Measurements from ENCODE around the gene NTM.

NTM gene

GRCh38 chr11:131522851-131523250 is 152.4 kb downstream of the NTM start:
- no peak for TF ChIP-seq ZFX (IDR thresholded peaks at IDR 0.05)
- TF ChIP-seq, protein P1, sequence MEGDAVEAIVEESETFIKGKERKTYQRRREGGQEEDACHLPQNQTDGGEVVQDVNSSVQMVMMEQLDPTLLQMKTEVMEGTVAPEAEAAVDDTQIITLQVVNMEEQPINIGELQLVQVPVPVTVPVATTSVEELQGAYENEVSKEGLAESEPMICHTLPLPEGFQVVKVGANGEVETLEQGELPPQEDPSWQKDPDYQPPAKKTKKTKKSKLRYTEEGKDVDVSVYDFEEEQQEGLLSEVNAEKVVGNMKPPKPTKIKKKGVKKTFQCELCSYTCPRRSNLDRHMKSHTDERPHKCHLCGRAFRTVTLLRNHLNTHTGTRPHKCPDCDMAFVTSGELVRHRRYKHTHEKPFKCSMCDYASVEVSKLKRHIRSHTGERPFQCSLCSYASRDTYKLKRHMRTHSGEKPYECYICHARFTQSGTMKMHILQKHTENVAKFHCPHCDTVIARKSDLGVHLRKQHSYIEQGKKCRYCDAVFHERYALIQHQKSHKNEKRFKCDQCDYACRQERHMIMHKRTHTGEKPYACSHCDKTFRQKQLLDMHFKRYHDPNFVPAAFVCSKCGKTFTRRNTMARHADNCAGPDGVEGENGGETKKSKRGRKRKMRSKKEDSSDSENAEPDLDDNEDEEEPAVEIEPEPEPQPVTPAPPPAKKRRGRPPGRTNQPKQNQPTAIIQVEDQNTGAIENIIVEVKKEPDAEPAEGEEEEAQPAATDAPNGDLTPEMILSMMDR (conservative IDR thresholded peaks at IDR 0.05): no peak

GRCh38 chr11:131530407-131530806 is 160.0 kb downstream of the NTM start:
- TF ChIP-seq, protein P1 (conservative IDR thresholded peaks at IDR 0.05): no peak
- no peak for TF ChIP-seq ZFX (IDR thresholded peaks at IDR 0.05)
- no peak overlapping the region for H3K27ac ChIP-seq

More at GRCh38 chr11:131522851-131523250, 152.4 kb downstream of the NTM start:
- H3K27ac ChIP-seq: no peak overlapping the region

- H3K27ac ChIP-seq: no peak overlapping the region
- no peak for TF ChIP-seq ZFX (IDR thresholded peaks at IDR 0.05)
- TF ChIP-seq, protein P1 (conservative IDR thresholded peaks at IDR 0.05): no peak
Observed at GRCh38 chr11:131533149-131533548, 162.7 kb downstream of the NTM start.

DNA sequence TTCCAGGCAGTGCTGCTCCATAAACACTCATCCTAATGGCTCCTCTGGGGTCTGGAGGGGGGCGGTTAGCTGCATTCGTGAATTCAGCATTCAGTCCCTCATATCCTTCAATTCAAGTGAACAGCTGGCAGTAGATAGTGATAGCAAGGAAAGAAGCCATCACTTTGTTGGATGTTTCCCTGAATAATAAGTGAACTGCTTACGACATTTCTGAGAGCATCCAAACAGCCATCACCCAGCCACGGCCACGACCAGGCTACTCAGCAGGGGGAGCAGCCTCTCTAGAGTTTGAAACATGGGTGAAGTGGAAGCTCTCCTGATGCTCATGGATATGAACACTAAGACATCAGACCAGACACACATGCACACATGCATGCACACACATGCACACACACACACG is 163.6 kb downstream of the NTM start:
- H3K27ac ChIP-seq: no peak overlapping the region

DNA sequence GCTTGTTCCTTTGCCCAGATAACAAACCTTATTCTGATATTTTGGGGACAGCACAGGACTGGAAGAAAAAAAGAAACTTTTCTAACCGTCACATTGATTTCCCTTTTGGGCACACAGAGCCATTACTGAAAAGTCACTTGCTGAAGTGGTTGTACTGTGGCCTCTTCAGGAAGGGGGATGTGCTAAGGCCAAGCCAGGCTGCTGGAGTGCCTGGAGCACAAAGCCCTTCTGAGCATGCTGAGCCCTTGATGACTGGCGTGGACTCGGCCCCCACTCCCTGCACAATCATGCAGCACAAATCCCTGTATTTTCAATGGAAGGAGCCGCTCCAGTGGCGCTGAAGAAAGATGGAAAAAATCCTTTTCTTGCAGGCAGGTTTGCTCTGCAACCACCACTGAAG is 164.2 kb downstream of the NTM start:
- TF ChIP-seq ZFX (IDR thresholded peaks at IDR 0.05): no peak
- TF ChIP-seq, protein P1 (conservative IDR thresholded peaks at IDR 0.05): no peak
- H3K27ac ChIP-seq: no peak overlapping the region

More for the DNA sequence above, 163.6 kb downstream of the NTM start:
- TF ChIP-seq, protein P1 (conservative IDR thresholded peaks at IDR 0.05): no peak
- TF ChIP-seq ZFX (IDR thresholded peaks at IDR 0.05): no peak

GRCh38 chr11:131536159-131536558 is 165.7 kb downstream of the NTM start:
- TF ChIP-seq, protein P1 (conservative IDR thresholded peaks at IDR 0.05): no peak
- TF ChIP-seq ZFX (IDR thresholded peaks at IDR 0.05): no peak

GRCh38 chr11:131537196-131537595 is 166.8 kb downstream of the NTM start:
- H3K27ac ChIP-seq: no peak overlapping the region
- TF ChIP-seq, protein P1 (conservative IDR thresholded peaks at IDR 0.05): peak; percentile 25
- TF ChIP-seq ZFX (IDR thresholded peaks at IDR 0.05): no peak

More at GRCh38 chr11:131536159-131536558, 165.7 kb downstream of the NTM start:
- H3K27ac ChIP-seq: no peak overlapping the region

Data from C4-2B (cell line).